ENCODE measurements around the gene DCAF11.

DCAF11 gene

GRCh38 chr14:24069411-24069735, 45.2 kb upstream of the DCAF11 start:
- TF ChIP-seq CTCF (IDR thresholded peaks at IDR 0.05; ENCODE audit: low read length, missing control alignments) = no peak
- no peak for DNase-seq (ENCODE audit: low read depth)
- H3K4me3 ChIP-seq (replicated peaks; ENCODE audit: low read depth, low read length) = no peak overlapping the region

- no peak for DNase-seq (ENCODE audit: low read depth)
- TF ChIP-seq CTCF (IDR thresholded peaks at IDR 0.05; ENCODE audit: low read length, missing control alignments) = no peak
- H3K4me3 ChIP-seq (replicated peaks; ENCODE audit: low read depth, low read length) = no peak overlapping the region
Measured at GRCh38 chr14:24070285-24071143, 44.1 kb upstream of the DCAF11 start.

GRCh38 chr14:24071144-24071697, 43.4 kb upstream of the DCAF11 start, which contains the start of gene CPNE6:
Gene CPNE6 (plus strand): TSS chr14:24071562. CDS start chr14:24072937, 1,375 bp downstream.
- no peak for DNase-seq (ENCODE audit: low read depth)

GRCh38 chr14:24071836-24072430, 42.6 kb upstream of the DCAF11 start:
- no peak overlapping the region for H3K4me3 ChIP-seq (replicated peaks; ENCODE audit: low read depth, low read length)
- no peak for DNase-seq (ENCODE audit: low read depth)
- TF ChIP-seq CTCF (IDR thresholded peaks at IDR 0.05; ENCODE audit: low read length, missing control alignments) = no peak

More at GRCh38 chr14:24071144-24071697, 43.4 kb upstream of the DCAF11 start, which contains the start of gene CPNE6:
- no peak for TF ChIP-seq CTCF (IDR thresholded peaks at IDR 0.05; ENCODE audit: low read length, missing control alignments)
- no peak within 1 kb of the TSS for H3K4me3 ChIP-seq (replicated peaks; ENCODE audit: low read depth, low read length)

GRCh38 chr14:24072436-24072835, 42.1 kb upstream of the DCAF11 start:
- no peak overlapping the region for H3K4me3 ChIP-seq (replicated peaks; ENCODE audit: low read depth, low read length)
- no peak for DNase-seq (ENCODE audit: low read depth)
- TF ChIP-seq CTCF (IDR thresholded peaks at IDR 0.05; ENCODE audit: low read length, missing control alignments) = no peak

- no peak for TF ChIP-seq CTCF (IDR thresholded peaks at IDR 0.05; ENCODE audit: low read length, missing control alignments)
- no peak overlapping the region for H3K4me3 ChIP-seq (replicated peaks; ENCODE audit: low read depth, low read length)
- DNase-seq (ENCODE audit: low read depth) = no peak
Measured at GRCh38 chr14:24072881-24073877, 41.4 kb upstream of the DCAF11 start.
